DMS 273 (cell line): ENCODE results near the gene TLCD3B.
A peak's percentile ranks its signal among the peaks of the same experiment; 100 is the strongest.
"Not testable (repeated sequence)": the region's sequence is repeated elsewhere in the genome, so short reads cannot be mapped to it uniquely, and the experiment has no call there.

ENCODE experiments used
- DNase-seq: peaks from one replicate; lab custom pipeline; 2025; ENCODE audit not compliant: unreplicated experiment; lab: John Stamatoyannopoulos, UW

Gene TLCD3B

GRCh38 chr16:30060836-30061554 is 29.9 kb upstream of the TLCD3B start:
- no peak for DNase-seq

- no peak for DNase-seq
Measured at GRCh38 chr16:30060346-30060745, 29.3 kb upstream of the TLCD3B start.

GRCh38 chr16:30054959-30055553 is 24.0 kb upstream of the TLCD3B start:
- peak; percentile 68 for DNase-seq

- peak; percentile 51 for DNase-seq
Measured at GRCh38 chr16:30054451-30054850, 23.4 kb upstream of the TLCD3B start.

DNA sequence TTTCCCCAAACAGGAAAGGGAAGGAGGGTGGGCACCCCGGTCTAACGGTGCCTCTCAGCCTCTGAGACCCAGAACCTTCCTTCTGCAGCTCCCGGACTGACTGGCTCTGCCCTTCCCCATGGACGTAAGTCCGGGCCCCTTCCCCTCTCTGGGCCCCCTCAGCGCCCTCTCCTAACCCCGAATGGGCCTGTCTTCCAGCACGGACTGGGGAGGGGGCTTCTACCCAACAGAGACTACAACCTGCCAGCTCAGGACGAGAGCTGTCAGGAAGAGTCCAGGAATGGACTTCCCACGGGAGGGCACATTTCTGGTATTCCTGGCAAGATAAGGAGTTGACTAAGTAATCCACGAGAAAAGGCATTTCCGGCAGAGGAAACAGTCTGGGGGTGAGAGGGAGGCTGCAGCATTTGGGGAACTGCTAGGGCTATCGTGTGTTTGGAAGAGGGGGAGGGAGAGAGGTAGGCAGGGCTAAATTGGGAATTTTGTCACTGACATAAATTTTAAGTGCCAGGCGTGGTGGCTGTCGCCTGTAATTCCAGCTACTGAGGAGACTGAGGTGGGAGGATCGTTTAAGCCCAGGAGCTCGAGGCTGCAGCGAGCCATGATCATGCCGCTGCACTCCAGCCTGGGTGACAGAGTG is 22.4 kb upstream of the TLCD3B start:
- no peak for DNase-seq

GRCh38 chr16:30052671-30053372 is 21.8 kb upstream of the TLCD3B start:
- peak; percentile 97 for DNase-seq

DNA sequence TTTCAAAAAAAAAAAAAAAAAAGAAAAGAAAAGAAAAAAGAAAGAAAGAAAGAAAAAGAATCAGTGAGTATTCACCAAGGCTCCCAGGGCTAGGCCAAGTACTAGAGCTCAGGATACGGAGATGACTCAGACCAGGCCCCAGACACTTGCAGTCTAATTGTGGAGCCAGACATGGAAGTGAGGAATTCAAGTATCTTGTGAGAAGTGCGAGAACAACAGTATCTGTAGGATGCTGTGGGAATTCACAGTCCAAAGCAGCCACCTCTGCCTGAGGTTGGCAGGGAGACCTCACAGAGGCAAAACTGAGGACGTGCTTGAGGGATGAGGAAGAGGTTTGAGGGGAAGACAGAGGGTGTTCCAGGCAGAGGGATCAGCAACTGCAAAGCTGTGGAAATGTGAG is 20.4 kb upstream of the TLCD3B start:
- no peak for DNase-seq

GRCh38 chr16:30049871-30050270 is 18.8 kb upstream of the TLCD3B start:
- no peak for DNase-seq

DNA sequence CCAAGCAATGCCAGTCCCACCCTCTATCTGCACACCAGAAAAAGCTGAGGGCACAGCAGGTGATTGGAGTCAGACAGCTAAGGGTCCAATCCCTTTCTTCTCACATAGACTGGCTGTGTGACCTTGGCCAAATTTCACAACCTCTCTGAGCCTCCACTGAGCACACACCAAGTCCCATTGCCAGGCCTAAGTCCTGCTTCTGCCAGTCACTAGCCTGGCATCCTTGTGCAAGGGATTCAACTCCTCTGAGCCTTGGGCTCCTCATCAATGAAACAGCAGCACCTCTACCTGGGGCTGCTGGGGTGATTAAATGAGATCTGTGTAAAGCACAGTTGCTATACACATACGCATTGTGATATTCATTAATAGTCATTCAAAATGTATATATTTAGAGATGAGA is 15.5 kb upstream of the TLCD3B start:
- DNase-seq: no peak

- no peak for DNase-seq
Measured at GRCh38 chr16:30046178-30046577, 15.1 kb upstream of the TLCD3B start.

- peak; percentile 71 for DNase-seq
Measured at GRCh38 chr16:30041841-30042240, 10.8 kb upstream of the TLCD3B start.

- DNase-seq: not testable (repeated sequence)
Measured at GRCh38 chr16:30040690-30041089, 9.6 kb upstream of the TLCD3B start.

GRCh38 chr16:30040221-30040620 is 9.2 kb upstream of the TLCD3B start:
- DNase-seq: no peak

DNA sequence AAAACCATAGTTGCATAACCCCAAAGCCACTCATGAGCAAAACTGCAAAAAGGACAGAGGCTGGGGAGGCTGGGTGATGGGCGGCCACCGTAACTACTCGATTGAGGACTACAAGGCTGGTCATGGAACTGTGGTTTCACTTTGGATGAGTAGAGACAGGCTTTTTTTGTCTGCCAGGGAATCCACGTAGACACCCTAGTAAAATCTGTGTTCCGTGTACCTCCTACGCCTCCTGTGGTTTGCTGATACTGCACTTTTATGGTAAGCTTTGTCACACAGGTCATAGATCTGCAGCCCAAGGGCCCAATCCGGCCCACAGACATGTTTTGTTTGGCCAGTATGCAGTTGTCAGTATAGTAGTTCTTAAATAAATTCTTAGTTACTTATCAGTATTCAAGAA is 2.2 kb upstream of the TLCD3B start:
- DNase-seq: no peak

GRCh38 chr16:30032083-30032819 is 1.2 kb upstream of the TLCD3B start:
- DNase-seq: peak; percentile 89

- no peak for DNase-seq
Measured at GRCh38 chr16:30031477-30031918, 427 bp upstream of the TLCD3B start.

GRCh38 chr16:30030011-30030685 is 923 bp downstream of the TLCD3B start:
- DNase-seq: peak; percentile 77

DNA sequence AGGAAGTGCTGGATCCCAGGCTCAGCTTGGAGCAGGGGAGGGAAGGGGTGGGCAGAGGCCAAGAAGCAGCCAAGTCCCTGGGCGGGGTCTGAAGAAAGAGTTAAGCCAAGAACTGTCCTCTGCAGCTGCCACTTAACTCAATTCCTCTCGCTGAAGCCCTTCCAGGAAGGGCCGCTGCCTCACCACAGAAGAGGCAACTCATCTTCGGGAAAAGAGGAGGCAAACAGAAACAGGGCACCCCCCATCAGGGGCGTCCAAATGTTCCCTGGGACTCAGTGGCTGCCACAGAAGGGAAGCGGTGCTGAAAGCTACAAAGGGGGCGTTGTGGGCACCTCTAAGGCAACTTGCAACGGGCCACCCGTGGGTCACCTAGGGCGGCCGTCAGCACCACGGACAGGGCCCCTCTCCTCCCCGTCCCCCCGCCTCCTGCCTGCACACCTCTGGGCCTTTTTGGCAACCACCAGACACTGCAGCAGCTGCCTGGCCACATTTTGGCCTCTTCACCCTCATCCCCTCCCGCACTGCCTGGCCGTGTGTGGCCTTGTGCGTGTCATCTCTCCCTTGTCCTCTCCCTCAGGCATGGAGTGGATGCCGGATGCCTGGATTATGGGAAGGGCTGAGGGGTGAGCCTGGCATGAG is 2.5 kb downstream of the TLCD3B start:
- DNase-seq: peak; percentile 81

GRCh38 chr16:30027588-30028437 is 3.3 kb downstream of the TLCD3B start:
- DNase-seq: peak; percentile 81
